ENCODE results near the gene CACNA1S.

Gene CACNA1S

GRCh38 chr1:201061886-201062285 lies 50.3 kb downstream of the CACNA1S start:
- no peak for DNase-seq (ENCODE audit: low read depth)

GRCh38 chr1:201061049-201061448 lies 51.2 kb downstream of the CACNA1S start:
- DNase-seq (ENCODE audit: low read depth), result no peak

- no peak for DNase-seq (ENCODE audit: low read depth)
Measured at GRCh38 chr1:201060586-201060985, 51.6 kb downstream of the CACNA1S start.

- DNase-seq (ENCODE audit: low read depth), result no peak
Measured at GRCh38 chr1:201059871-201060555, 52.2 kb downstream of the CACNA1S start.

- no peak for DNase-seq (ENCODE audit: low read depth)
Measured at GRCh38 chr1:201059401-201059800, 52.8 kb downstream of the CACNA1S start.

GRCh38 chr1:201054091-201054543 lies 58.1 kb downstream of the CACNA1S start:
- no peak for DNase-seq (ENCODE audit: low read depth)

GRCh38 chr1:201053155-201053860 lies 58.9 kb downstream of the CACNA1S start:
- DNase-seq (ENCODE audit: low read depth), result no peak

- no peak for DNase-seq (ENCODE audit: low read depth)
Measured at GRCh38 chr1:201051399-201051798, 60.8 kb downstream of the CACNA1S start.

GRCh38 chr1:201050515-201051277 lies 61.5 kb downstream of the CACNA1S start:
- DNase-seq (ENCODE audit: low read depth), result no peak

- DNase-seq (ENCODE audit: low read depth), result no peak
Measured at GRCh38 chr1:201049248-201049831, 62.9 kb downstream of the CACNA1S start.

- DNase-seq (ENCODE audit: low read depth), result no peak
Measured at GRCh38 chr1:201048521-201048920, 63.7 kb downstream of the CACNA1S start.

- DNase-seq (ENCODE audit: low read depth), result no peak
Measured at GRCh38 chr1:201044119-201044518, 68.1 kb downstream of the CACNA1S start.

- DNase-seq (ENCODE audit: low read depth), result peak; percentile 5
Measured at GRCh38 chr1:201042779-201043461, 69.3 kb downstream of the CACNA1S start.

- no peak for DNase-seq (ENCODE audit: low read depth)
Measured at GRCh38 chr1:201041011-201041410, 71.2 kb downstream of the CACNA1S start.

- no peak for DNase-seq (ENCODE audit: low read depth)
Measured at GRCh38 chr1:201039876-201040275, 72.3 kb downstream of the CACNA1S start.

GRCh38 chr1:201039418-201039817 lies 72.8 kb downstream of the CACNA1S start:
- no peak for DNase-seq (ENCODE audit: low read depth)

- no peak for DNase-seq (ENCODE audit: low read depth)
Measured at GRCh38 chr1:201038186-201038876, 73.9 kb downstream of the CACNA1S start.

GRCh38 chr1:201036188-201036842 lies 75.9 kb downstream of the CACNA1S start:
- no peak for DNase-seq (ENCODE audit: low read depth)

GRCh38 chr1:201034671-201035070 lies 77.6 kb downstream of the CACNA1S start:
- no peak for DNase-seq (ENCODE audit: low read depth)

- DNase-seq (ENCODE audit: low read depth), result no peak
Measured at GRCh38 chr1:201032408-201032807, 79.8 kb downstream of the CACNA1S start.

- DNase-seq (ENCODE audit: low read depth), result no peak
Measured at GRCh38 chr1:201028461-201028889, 83.8 kb downstream of the CACNA1S start.
